OCI-LY1 (cell line): ENCODE data around the gene HAT1.

Source experiments
- H2AFZ ChIP-seq: fragments of 200-600 bp; sonication (generic), shearing (Covaris generic); 2 replicates; pipeline ENCODE4 v1.6.0; 2014; ENCODE audit warnings: antibody characterized with exemption, mild to moderate bottlenecking, low read length
- H3F3A ChIP-seq: fragments of 200-600 bp; sonication (generic), shearing (Covaris generic); 2 replicates; pipeline ENCODE4 v1.6.0; 2014; ENCODE audit warnings: mild to moderate bottlenecking, antibody characterized with exemption, low read length, moderate library complexity; ENCODE audit not compliant: insufficient read depth
- H3K27ac ChIP-seq: fragments of 200-600 bp; sonication (generic); 2 replicates; pipeline ENCODE4 v1.5.1; 2014; ENCODE audit warnings: low read length, mixed run types, mild to moderate bottlenecking, low read depth; ENCODE audit not compliant: poor library complexity, severe bottlenecking
- H3K27me3 ChIP-seq: fragments of 200-600 bp; sonication (generic); 2 replicates; pipeline ENCODE4 v1.6.0; 2014; ENCODE audit warnings: antibody characterized with exemption, mild to moderate bottlenecking, low read length, moderate library complexity; ENCODE audit not compliant: insufficient read depth
- H3K36me3 ChIP-seq: fragments of 200-600 bp; sonication (generic); 2 replicates; pipeline ENCODE4 v1.6.1; 2014; ENCODE audit warnings: mild to moderate bottlenecking, antibody characterized with exemption, low read length, moderate library complexity, mixed read lengths; ENCODE audit not compliant: insufficient read depth
- H3K4me1 ChIP-seq: fragments of 200-600 bp; sonication (generic); 2 replicates; pipeline ENCODE4 v1.5.1; 2014; ENCODE audit warnings: mild to moderate bottlenecking, low read length, moderate library complexity; ENCODE audit not compliant: insufficient read depth, severe bottlenecking
- H3K4me2 ChIP-seq: fragments of 200-600 bp; sonication (generic), shearing (Covaris generic); 2 replicates; pipeline ENCODE4 v1.6.1; 2014; ENCODE audit warnings: low read length
- H3K4me3 ChIP-seq: fragments of 200-600 bp; sonication (generic); 2 replicates; pipeline ENCODE4 v1.5.1; 2014; ENCODE audit warnings: low read length, low read depth, mild to moderate bottlenecking, mixed read lengths; ENCODE audit not compliant: poor library complexity, severe bottlenecking
- H3K79me2 ChIP-seq: fragments of 200-600 bp; shearing (Covaris generic); 2 replicates; pipeline ENCODE4 v1.6.1; 2016; ENCODE audit warnings: mixed run types, low read length, mixed read lengths; ENCODE audit not compliant: insufficient read depth
- H3K9ac ChIP-seq: fragments of 200-600 bp; sonication (generic), shearing (Covaris generic); 2 replicates; pipeline ENCODE4 v1.6.1; 2014; ENCODE audit warnings: mild to moderate bottlenecking, low read length, mixed read lengths
- H3K9me2 ChIP-seq: fragments of 200-600 bp; sonication (generic), shearing (Covaris generic); 2 replicates; pipeline ENCODE4 v1.6.1; 2014; ENCODE audit warnings: low read depth, mild to moderate bottlenecking, low read length, mixed read lengths
- H3K9me3 ChIP-seq: fragments of 200-600 bp; shearing (Covaris generic); 2 replicates; pipeline ENCODE4 v1.6.1; 2014; ENCODE audit warnings: low read length, mixed read lengths
- H4K20me1 ChIP-seq: fragments of 200-600 bp; sonication (generic), shearing (Covaris generic); 2 replicates; pipeline ENCODE4 v1.6.0; 2016; ENCODE audit warnings: mild to moderate bottlenecking, low read length; ENCODE audit not compliant: insufficient read depth
- EZH2 ChIP-seq: fragments of 200-600 bp; sonication (generic), shearing (Covaris generic); IDR thresholded peaks from 2 replicates; pipeline ENCODE4 v1.8.0; 2017; ENCODE audit warnings: borderline replicate concordance, mixed run types, mild to moderate bottlenecking, antibody characterized with exemption, low read length, moderate library complexity, mixed read lengths
- TF ChIP-seq, protein P1 (sequence below): fragments of 200-600 bp; sonication (generic), shearing (Covaris generic); IDR thresholded peaks from 2 replicates; pipeline ENCODE4 v1.5.1; 2017; ENCODE audit warnings: mild to moderate bottlenecking, antibody characterized with exemption, low read length, moderate library complexity, mixed read lengths

The HAT1 gene

DNA sequence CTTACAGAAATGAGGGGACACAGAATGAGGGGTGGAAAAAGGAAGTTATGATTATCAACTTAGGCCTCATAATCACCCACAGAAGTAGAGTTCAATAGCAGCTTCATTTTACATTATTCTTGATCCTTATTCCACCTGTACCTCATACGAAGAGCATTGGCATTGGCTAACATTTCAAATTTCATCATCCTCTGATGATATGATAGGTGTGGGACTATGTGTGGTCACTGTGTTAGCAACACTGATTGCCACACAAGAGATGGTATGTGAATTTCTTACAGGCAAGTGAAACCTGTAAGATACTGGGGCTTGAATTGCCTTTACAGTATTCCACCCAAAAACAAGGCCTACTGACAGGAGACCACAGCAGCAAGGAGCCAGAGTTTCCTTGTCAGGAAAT lies 14.0 kb upstream of the HAT1 start:
- no peak for TF ChIP-seq EZH2
- TF ChIP-seq, protein P1, sequence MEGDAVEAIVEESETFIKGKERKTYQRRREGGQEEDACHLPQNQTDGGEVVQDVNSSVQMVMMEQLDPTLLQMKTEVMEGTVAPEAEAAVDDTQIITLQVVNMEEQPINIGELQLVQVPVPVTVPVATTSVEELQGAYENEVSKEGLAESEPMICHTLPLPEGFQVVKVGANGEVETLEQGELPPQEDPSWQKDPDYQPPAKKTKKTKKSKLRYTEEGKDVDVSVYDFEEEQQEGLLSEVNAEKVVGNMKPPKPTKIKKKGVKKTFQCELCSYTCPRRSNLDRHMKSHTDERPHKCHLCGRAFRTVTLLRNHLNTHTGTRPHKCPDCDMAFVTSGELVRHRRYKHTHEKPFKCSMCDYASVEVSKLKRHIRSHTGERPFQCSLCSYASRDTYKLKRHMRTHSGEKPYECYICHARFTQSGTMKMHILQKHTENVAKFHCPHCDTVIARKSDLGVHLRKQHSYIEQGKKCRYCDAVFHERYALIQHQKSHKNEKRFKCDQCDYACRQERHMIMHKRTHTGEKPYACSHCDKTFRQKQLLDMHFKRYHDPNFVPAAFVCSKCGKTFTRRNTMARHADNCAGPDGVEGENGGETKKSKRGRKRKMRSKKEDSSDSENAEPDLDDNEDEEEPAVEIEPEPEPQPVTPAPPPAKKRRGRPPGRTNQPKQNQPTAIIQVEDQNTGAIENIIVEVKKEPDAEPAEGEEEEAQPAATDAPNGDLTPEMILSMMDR: no peak
- Histone ChIP-seq H3K27me3 (no peaks in the 10 kb centered on the region), H3K79me2 (no peaks in the 10 kb centered on the region), H3K36me3 (no peaks in the 10 kb centered on the region), H3K9ac (no peak overlapping the region), H3K4me1 (no peaks in the 10 kb centered on the region), H3K4me3 (no peak overlapping the region), H3K9me3 (no peaks in the 10 kb centered on the region), H3K4me2 (no peak overlapping the region), H2AFZ (no peak overlapping the region), H3F3A (no peaks in the 10 kb centered on the region), H3K9me2 (no peaks in the 10 kb centered on the region), H4K20me1 (no peaks in the 10 kb centered on the region), H3K27ac (no peak overlapping the region)

DNA sequence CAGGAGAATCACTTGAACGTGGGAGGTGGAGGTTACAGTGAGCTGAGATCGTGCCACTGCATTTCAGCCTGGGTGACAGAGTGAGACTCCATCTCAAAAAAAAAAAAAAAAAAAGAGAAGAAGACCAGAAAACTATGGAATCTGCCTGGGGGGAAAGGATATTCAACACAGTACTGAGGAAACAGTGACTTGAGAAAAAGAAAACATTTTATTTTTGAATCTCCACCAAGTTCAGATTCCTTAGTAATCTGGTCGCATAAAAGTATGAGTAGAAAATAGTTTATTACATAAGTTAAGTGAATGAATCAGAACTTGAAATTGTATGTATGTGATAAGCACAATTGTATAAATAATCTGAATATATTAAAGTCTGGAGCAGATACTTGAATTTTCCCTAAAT lies 13.0 kb upstream of the HAT1 start:
- Histone ChIP-seq H3K4me2 (no peak overlapping the region), H3K79me2 (no peaks in the 10 kb centered on the region), H3F3A (no peaks in the 10 kb centered on the region), H3K4me3 (no peak overlapping the region), H3K4me1 (no peaks in the 10 kb centered on the region), H3K36me3 (no peaks in the 10 kb centered on the region), H2AFZ (no peak overlapping the region), H3K9ac (no peak overlapping the region), H3K9me2 (no peaks in the 10 kb centered on the region), H3K27me3 (no peaks in the 10 kb centered on the region), H3K27ac (no peak overlapping the region), H3K9me3 (no peaks in the 10 kb centered on the region), H4K20me1 (no peaks in the 10 kb centered on the region)
- TF ChIP-seq, protein P1: no peak

DNA sequence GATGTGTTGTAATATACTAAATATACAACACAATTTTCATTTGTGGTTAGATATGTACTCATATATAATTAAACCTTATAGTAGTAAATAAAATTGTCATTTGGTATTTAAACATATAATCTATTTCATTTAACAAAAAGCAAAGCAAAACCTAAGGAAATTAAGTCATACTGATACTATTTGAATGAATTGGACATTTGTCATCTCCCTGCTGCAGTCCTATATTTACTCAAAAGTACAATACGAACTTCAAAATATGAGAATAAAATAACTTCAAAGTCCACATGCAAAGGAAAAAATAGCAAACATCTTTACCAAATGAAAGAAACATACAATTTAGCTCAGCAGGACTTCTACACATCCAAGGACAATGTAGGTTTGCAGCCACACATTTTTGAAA lies 11.8 kb upstream of the HAT1 start:
- no peak overlapping the region for H3K9ac ChIP-seq
- no peak overlapping the region for H3K27ac ChIP-seq
- no peaks in the 10 kb centered on the region for H3K4me1 ChIP-seq
- no peaks in the 10 kb centered on the region for H3K9me3 ChIP-seq
- H3K4me2 ChIP-seq: no peak overlapping the region
- TF ChIP-seq, protein P1: no peak
- TF ChIP-seq EZH2: no peak
- H3K79me2 ChIP-seq: no peaks in the 10 kb centered on the region
- no peaks in the 10 kb centered on the region for H3F3A ChIP-seq
- no peaks in the 10 kb centered on the region for H3K27me3 ChIP-seq
- no peak overlapping the region for H3K4me3 ChIP-seq
- H2AFZ ChIP-seq: no peak overlapping the region
- H3K9me2 ChIP-seq: no peaks in the 10 kb centered on the region
- H3K36me3 ChIP-seq: no peaks in the 10 kb centered on the region
- no peaks in the 10 kb centered on the region for H4K20me1 ChIP-seq
